OCI-LY1 (cell line): ENCODE measurements around the gene EXOC6.

ENCODE experiments used
- EZH2 ChIP-seq: fragments of 200-600 bp; sonication (generic), shearing (Covaris generic); IDR thresholded peaks from 2 replicates; pipeline ENCODE4 v1.8.0; 2017; ENCODE audit warnings: borderline replicate concordance, mixed run types, mild to moderate bottlenecking, antibody characterized with exemption, low read length, moderate library complexity, mixed read lengths
- TF ChIP-seq, protein P1 (sequence below): fragments of 200-600 bp; sonication (generic), shearing (Covaris generic); IDR thresholded peaks from 2 replicates; pipeline ENCODE4 v1.5.1; 2017; ENCODE audit warnings: mild to moderate bottlenecking, antibody characterized with exemption, low read length, moderate library complexity, mixed read lengths

DNA sequence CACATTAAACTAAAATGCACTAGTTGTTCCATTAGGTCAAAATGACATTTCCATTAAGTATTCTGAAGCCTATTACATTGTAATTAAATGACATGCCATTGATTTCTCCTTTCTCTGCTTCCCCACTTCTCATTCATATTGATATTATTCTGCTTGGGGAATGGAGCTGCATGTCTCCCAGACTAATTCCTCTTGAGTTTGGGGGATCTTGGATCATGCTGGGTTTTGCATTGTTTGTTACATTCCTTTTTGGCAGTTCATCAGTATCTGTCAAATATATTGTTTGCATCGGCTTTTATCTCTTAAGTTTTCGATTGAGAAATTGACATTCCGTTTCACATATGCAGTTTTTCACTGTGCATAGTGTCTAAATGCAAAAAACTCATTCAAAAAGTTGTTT is 147.2 kb downstream of the EXOC6 start:
- TF ChIP-seq, protein P1, sequence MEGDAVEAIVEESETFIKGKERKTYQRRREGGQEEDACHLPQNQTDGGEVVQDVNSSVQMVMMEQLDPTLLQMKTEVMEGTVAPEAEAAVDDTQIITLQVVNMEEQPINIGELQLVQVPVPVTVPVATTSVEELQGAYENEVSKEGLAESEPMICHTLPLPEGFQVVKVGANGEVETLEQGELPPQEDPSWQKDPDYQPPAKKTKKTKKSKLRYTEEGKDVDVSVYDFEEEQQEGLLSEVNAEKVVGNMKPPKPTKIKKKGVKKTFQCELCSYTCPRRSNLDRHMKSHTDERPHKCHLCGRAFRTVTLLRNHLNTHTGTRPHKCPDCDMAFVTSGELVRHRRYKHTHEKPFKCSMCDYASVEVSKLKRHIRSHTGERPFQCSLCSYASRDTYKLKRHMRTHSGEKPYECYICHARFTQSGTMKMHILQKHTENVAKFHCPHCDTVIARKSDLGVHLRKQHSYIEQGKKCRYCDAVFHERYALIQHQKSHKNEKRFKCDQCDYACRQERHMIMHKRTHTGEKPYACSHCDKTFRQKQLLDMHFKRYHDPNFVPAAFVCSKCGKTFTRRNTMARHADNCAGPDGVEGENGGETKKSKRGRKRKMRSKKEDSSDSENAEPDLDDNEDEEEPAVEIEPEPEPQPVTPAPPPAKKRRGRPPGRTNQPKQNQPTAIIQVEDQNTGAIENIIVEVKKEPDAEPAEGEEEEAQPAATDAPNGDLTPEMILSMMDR, result no peak
- no peak for TF ChIP-seq EZH2
